Glutamatergic neuron (in vitro differentiated cells): ENCODE results near the gene MOV10. TPM values are rescaled to one million over a fixed set of nuclear protein-coding genes. Genes with fewer than 3 reads are reported as not detected.

Experiments
- DNase-seq: peaks from one replicate; pipeline ENCODE4 v3.0.0; 2022
- H3K27ac Mint-ChIP-seq: one replicate; pipeline ENCODE4 v1.8.0; 2020; ENCODE audit warnings: mild to moderate bottlenecking, mixed read lengths, inconsistent platforms; ENCODE audit not compliant: unreplicated experiment
- H3K27me3 Mint-ChIP-seq: one replicate; pipeline ENCODE4 v1.8.0; 2020; ENCODE audit warnings: mild to moderate bottlenecking, moderate library complexity, mixed read lengths, inconsistent platforms; ENCODE audit not compliant: unreplicated experiment
- H3K36me3 Mint-ChIP-seq: one replicate; pipeline ENCODE4 v1.8.0; 2020; ENCODE audit warnings: mild to moderate bottlenecking, mixed read lengths, inconsistent platforms; ENCODE audit not compliant: unreplicated experiment
- H3K4me1 Mint-ChIP-seq: one replicate; pipeline ENCODE4 v1.8.0; 2020; ENCODE audit warnings: mild to moderate bottlenecking, low read depth, mixed read lengths, inconsistent platforms; ENCODE audit not compliant: unreplicated experiment
- H3K4me3 Mint-ChIP-seq: one replicate; pipeline ENCODE4 v1.8.0; 2020; ENCODE audit warnings: mild to moderate bottlenecking, mixed read lengths, inconsistent platforms; ENCODE audit not compliant: unreplicated experiment
- H3K9me3 Mint-ChIP-seq: one replicate; pipeline ENCODE4 v1.8.0; 2020; ENCODE audit warnings: mild to moderate bottlenecking, moderate library complexity, mixed read lengths, inconsistent platforms; ENCODE audit not compliant: unreplicated experiment
- total RNA-seq: library from RNA; stranded (reverse); fragmentation: NEBNext Ultra II Directional; extraction: Animal tissue kit (Norgen Biotek cat#: 25700); gene quantifications from one replicate; pipeline ENCODE4 v1.2.1, GENCODE V29; 2021; ENCODE audit not compliant: unreplicated experiment
- TF ChIP-seq, protein P1 (sequence below): fragments of 200-600 bp; sonication (generic); IDR thresholded peaks from one replicate; pipeline ENCODE4 v1.5.0; 2021; ENCODE audit not compliant: partially characterized antibody, unreplicated experiment

Gene MOV10
- total RNA-seq, 1 donor from 2014 or later: 5.2 TPM

DNA sequence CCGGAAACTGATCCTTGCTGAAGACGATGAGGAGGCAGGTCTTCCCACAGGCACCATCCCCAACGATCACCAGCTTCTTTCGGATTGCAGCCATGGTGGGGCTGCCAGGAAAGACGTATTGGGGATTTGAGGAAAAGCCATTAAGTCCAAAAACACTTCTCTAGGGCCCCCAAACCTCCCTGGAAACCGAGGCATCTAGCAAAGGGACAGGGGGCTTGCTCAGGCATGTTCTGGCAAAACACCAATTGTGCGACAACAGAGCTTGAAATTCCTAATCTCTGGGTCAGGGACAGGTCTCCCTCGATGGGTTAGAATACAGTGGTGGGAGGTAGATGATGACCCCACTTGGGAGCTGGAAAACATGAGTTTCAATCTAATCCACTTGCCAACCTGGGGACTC is 29.2 kb downstream of the MOV10 start:
- H3K36me3 Mint-ChIP-seq: peaks cover 7% of the 10 kb centered on the region
- peaks cover 12% of the 10 kb centered on the region for H3K27me3 Mint-ChIP-seq
- peaks cover 29% of the 10 kb centered on the region for H3K4me1 Mint-ChIP-seq

DNA sequence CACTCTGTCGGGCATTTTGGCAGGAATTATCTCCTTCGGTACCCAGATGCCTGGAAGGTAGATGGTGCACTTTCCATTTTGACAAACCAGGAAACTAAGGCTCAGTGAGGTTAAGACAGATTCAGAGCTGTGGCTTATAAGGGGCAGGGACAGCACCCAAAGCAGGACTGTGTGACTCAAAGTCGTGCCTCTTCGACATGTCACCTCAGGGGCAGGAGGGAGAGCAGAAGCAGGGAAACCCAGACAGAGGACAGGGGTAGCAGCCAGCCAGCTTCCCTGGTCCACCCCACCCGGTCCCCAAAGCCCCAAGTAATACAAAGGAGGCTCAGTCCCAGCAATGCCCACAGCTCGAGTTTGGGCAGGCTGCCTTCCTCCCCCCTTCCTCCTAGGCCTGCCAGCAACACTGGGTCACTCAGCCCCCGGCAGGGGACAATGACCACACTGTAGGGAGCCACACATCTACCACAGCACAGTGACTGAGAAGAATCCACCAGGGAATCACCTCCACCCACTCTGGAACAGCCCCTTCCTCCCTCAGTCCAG is 30.0 kb downstream of the MOV10 start:
- peaks cover 7% of the 10 kb centered on the region for H3K36me3 Mint-ChIP-seq
- DNase-seq: no peak
- H3K4me3 Mint-ChIP-seq: peak overlapping the region; percentile 98
- peak overlapping the region; percentile 48 for H3K27ac Mint-ChIP-seq
- peaks cover 15% of the 10 kb centered on the region for H3K9me3 Mint-ChIP-seq
- peaks cover 12% of the 10 kb centered on the region for H3K27me3 Mint-ChIP-seq
- peaks cover 28% of the 10 kb centered on the region for H3K4me1 Mint-ChIP-seq
- TF ChIP-seq, protein P1, sequence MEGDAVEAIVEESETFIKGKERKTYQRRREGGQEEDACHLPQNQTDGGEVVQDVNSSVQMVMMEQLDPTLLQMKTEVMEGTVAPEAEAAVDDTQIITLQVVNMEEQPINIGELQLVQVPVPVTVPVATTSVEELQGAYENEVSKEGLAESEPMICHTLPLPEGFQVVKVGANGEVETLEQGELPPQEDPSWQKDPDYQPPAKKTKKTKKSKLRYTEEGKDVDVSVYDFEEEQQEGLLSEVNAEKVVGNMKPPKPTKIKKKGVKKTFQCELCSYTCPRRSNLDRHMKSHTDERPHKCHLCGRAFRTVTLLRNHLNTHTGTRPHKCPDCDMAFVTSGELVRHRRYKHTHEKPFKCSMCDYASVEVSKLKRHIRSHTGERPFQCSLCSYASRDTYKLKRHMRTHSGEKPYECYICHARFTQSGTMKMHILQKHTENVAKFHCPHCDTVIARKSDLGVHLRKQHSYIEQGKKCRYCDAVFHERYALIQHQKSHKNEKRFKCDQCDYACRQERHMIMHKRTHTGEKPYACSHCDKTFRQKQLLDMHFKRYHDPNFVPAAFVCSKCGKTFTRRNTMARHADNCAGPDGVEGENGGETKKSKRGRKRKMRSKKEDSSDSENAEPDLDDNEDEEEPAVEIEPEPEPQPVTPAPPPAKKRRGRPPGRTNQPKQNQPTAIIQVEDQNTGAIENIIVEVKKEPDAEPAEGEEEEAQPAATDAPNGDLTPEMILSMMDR: no peak

More for the DNA sequence above, 29.2 kb downstream of the MOV10 start:
- Mint-ChIP-seq H3K27ac (no peak overlapping the region), H3K9me3 (peaks cover 13% of the 10 kb centered on the region), H3K4me3 (no peak overlapping the region)
- TF ChIP-seq, protein P1: no peak
- no peak for DNase-seq

DNA sequence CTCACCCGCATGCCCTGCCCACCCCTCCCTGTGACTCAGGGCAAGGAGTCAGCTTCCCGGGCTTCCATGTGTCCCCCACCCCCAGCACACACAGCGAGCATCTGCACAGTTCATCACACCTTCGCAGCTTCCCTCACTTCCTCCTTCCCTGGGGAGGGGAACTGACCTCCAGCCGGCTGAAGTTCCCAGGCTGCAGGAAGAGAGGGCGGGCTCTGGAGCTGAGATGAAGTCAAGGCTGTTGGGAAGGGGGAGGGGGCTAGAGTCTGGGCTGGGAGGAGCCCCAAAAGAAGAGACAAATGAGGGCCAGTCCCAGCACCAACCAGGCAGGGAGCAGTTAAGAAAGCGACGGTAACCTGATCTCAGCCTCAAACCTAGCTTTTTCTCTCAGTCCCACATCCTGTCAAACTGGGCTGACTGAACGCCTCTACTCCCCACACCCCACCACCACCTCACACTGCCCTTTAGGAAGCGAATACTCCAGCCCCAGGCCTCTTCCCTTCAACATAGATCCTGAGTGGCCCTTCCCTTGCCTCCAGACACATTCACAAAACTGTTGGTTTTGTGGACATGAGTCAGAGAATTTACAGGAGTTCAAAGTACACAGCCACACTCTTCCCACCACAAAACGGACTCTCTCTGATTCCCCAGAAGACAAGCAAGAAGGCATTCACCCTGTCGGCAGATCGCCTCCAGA is 30.6 kb downstream of the MOV10 start:
- peak overlapping the region; percentile 53 for H3K27ac Mint-ChIP-seq
- peaks cover 12% of the 10 kb centered on the region for H3K27me3 Mint-ChIP-seq
- H3K36me3 Mint-ChIP-seq: peaks cover 7% of the 10 kb centered on the region
- H3K4me1 Mint-ChIP-seq: peaks cover 28% of the 10 kb centered on the region
- TF ChIP-seq, protein P1: no peak
- DNase-seq: peak; percentile 69
- peaks cover 15% of the 10 kb centered on the region for H3K9me3 Mint-ChIP-seq
- H3K4me3 Mint-ChIP-seq: peak overlapping the region; percentile 98

DNA sequence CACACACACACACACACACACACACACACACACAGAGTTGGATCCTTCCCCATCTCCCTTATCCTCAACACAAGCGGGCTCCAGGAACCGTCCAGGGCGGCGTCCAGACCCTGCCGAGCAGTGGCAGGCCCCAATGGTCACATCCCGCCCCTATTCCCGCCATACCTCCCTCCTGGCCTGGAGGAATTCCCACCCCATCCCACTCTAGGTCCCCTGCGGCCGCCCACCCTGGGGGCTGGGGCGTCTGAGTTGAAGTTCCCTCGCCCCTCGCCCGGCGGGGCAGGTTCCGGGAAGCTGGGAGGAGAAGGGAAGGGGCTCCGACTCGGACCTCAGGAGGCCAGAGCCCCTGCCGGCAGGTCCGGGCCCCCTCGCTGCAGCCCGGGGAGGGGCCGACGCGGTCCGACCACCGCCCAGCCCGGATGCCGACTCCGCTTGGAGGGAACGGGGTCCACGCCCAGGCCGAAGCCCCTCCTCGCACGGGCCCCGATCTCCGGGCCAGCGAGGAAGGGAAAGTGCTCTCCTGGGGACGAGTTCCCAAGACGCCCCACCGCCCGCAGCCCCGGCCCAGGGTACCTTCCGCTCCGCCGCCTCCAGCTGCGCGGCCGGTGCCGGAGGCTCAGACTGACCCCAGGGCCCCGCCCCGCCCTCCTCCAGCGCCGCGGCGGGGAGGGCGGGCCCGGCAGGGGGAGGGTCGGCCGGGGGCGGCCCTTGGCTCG is 32.2 kb downstream of the MOV10 start, which contains the start of gene RHOC:
RHOC (minus strand) TSS at position 623 of the 716 bp plus-strand sequence. CDS start 3,328 bp downstream, outside the sequence.
- TF ChIP-seq, protein P1: no peak
- Mint-ChIP-seq H3K4me3 (peak within 1 kb of the TSS; percentile 98), H3K27me3 (peaks cover 14% of the 10 kb centered on the region), H3K4me1 (peaks cover 23% of the 10 kb centered on the region), H3K27ac (peak within 1 kb of the TSS; percentile 83), H3K36me3 (peaks cover 6% of the 10 kb centered on the region), H3K9me3 (peaks cover 15% of the 10 kb centered on the region)
- DNase-seq: peak; percentile 67
